HG03342 (cell line): ENCODE results near the gene WFS1.

ENCODE experiments used
- ATAC-seq: cut with Tn5 transposase; IDR thresholded peaks from one replicate; pipeline ENCODE4 v1.9.1; 2021; ENCODE audit warnings: mild to moderate bottlenecking, moderate library complexity; ENCODE audit not compliant: unreplicated experiment

The WFS1 gene

DNA sequence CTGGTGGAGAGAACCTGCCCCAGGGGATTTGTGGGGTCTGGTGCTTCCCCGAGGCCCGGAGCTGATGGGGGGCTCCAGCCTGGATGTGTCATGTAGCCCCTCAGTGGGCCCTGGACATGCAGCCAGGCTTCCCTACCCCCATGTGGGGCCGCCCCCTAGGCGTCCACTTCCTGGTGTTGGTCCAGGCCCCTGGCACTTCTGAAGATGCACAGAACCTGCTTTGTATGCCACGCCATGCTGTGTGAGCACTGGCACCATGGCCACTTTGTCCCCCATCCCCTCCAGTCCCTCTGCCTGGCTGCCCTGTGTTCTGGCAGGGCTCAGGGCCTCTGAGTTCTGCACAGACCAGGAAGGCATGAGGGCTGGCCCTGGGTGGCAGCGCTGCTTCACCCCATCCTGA, 29.2 kb downstream of the WFS1 start:
- ATAC-seq: no peak

DNA sequence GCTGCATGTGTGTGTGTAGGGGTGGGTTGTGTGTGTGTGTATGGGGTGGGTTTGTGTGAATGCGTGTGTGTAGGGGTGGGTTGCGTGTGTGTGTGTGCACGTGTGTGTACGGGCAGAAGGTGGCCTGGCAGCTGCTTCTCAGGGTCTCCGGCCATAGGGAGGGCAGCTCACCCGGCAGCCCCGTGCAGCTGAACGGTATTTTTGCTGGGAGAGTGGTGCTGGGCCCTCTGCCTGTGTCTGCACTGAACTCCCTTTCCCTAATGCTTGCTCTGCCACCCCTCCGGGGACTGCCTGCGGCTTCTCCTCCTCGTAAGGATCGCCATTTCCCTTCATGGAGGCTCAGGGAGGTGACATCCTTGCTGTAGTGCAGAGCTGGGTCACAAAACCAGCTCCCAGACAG, 30.2 kb downstream of the WFS1 start:
- ATAC-seq: no peak

DNA sequence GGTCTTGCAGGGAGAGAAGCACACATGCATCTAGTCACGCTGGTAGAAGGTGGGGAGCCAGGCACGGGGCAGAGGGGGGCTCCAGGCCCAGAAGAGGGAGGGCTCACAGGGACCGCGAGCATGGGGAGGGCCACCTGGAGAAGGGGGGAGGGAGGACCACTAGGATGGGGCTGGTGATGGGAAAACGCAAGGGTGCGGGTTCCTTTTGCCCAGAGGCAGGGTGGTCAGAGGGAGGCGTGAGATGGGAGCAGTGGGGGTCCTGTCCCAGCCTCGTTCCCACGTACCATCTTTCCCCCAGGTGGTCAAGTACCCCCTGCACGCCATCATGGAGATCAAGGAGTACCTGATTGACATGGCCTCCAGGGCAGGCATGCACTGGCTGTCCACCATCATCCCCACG, 30.7 kb downstream of the WFS1 start:
- ATAC-seq: no peak

DNA sequence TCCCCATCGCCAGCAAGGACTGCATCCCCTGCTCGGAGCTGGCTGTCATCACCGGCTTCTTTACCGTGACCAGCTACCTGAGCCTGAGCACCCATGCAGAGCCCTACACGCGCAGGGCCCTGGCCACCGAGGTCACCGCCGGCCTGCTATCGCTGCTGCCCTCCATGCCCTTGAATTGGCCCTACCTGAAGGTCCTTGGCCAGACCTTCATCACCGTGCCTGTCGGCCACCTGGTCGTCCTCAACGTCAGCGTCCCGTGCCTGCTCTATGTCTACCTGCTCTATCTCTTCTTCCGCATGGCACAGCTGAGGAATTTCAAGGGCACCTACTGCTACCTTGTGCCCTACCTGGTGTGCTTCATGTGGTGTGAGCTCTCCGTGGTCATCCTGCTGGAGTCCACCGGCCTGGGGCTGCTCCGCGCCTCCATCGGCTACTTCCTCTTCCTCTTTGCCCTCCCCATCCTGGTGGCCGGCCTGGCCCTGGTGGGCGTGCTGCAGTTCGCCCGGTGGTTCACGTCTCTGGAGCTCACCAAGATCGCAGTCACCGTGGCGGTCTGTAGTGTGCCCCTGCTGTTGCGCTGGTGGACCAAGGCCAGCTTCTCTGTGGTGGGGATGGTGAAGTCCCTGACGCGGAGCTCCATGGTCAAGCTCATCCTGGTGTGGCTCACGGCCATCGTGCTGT, 31.5 kb downstream of the WFS1 start:
- no peak for ATAC-seq

DNA sequence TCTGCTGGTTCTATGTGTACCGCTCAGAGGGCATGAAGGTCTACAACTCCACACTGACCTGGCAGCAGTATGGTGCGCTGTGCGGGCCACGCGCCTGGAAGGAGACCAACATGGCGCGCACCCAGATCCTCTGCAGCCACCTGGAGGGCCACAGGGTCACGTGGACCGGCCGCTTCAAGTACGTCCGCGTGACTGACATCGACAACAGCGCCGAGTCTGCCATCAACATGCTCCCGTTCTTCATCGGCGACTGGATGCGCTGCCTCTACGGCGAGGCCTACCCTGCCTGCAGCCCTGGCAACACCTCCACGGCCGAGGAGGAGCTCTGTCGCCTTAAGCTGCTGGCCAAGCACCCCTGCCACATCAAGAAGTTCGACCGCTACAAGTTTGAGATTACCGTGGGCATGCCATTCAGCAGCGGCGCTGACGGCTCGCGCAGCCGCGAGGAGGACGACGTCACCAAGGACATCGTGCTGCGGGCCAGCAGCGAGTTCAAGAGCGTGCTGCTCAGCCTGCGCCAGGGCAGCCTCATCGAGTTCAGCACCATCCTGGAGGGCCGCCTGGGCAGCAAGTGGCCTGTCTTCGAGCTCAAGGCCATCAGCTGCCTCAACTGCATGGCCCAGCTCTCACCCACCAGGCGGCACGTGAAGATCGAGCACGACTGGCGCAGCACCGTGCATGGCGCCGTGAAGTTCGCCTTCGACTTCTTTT, 32.2 kb downstream of the WFS1 start:
- ATAC-seq: no peak

DNA sequence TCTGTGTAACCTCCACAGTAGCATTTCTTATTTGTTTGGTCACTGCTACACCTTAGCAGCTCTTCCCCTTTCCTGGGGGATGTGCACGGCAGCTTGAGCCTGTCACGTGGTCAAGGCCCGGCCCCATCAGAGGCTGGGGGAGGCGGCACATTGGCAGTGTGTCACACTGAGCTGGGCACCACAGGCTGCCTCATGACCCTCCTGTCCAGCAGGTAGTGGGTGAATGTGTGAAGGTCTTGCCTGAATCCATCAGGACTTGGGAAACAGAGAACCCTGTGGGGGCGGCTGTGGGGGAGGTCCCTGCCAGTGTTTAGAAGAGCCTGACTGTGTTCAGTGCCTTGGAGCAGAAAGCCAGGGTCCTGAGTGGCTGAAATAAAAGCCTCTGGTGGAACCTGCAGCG, 33.2 kb downstream of the WFS1 start:
- no peak for ATAC-seq

DNA sequence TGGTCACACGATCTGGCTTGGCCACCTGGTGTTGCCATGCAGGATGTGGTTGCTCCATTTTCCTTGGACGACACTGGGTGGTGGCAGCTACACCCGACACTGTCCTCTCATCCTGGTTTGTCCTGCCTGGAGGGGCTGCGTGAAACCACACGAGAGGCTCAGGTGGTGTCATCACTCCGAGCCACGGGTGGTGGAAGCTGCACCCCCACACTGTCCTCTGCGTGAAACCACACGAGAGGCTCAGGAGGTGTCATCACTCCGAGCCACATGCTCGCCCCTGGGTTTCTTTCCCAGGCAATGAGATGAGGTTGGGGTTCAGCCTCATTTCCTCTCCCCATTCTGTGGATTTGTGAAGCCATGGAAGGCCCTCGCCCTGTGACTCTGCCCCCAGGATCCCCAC, 34.3 kb downstream of the WFS1 start:
- ATAC-seq: no peak

DNA sequence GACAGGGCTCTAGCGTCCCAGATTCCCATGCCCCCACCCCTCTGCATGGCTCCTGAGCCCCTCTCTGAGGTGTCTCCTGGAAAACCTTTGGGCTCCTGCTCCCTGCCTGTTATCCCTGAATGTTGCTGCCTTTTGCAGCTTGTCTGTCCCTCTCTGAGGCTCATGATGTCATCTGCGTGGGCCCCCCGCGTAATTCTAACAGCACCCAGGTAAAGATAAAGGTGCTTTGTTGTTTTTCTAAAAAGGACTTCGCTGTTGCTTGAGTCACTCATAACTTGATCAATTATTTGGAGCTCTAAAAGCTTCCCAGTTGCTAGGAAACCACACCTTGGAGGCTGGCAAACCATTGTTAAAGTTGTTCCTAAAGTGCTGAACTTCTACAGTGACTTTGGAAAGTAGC, 36.6 kb downstream of the WFS1 start:
- no peak for ATAC-seq

DNA sequence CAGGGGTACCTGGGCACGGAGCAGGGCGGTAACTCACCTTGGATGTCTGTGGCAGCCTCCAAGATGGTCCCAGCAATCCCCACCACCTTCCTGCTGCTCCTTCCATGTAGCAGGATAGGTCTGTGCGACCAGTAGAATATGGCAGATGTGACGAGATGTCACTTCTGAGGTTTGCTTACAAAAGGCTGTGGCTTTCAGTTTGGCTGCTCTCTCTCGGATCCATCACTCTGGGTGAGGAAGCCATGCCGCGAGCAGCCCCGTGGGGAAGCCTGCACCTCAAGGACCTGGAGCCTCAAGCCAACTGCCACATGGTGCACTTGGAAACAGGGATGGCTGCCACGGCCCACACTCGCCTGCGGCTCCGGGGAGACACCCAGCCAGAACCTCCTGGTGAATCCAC, 37.6 kb downstream of the WFS1 start:
- no peak for ATAC-seq

DNA sequence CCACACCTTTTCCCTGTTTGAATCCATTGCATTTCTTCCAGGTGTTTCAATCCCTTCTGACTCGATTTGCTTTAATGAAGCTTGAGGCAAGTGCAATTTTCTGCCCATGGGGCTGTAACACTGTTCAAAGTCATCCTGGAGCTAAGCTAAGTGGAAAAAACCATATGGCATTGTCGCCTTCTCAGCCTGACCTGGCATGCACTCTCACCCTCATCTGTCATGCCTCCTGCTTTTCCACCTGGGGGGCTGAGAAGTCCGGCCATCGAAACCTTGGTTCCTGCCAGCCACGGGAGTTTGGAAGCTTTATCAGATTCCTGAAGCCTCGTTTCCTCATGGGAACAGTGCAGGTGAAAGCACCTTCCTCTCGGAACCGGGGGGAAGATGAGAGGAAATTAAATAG, 38.2 kb downstream of the WFS1 start:
- ATAC-seq: no peak

DNA sequence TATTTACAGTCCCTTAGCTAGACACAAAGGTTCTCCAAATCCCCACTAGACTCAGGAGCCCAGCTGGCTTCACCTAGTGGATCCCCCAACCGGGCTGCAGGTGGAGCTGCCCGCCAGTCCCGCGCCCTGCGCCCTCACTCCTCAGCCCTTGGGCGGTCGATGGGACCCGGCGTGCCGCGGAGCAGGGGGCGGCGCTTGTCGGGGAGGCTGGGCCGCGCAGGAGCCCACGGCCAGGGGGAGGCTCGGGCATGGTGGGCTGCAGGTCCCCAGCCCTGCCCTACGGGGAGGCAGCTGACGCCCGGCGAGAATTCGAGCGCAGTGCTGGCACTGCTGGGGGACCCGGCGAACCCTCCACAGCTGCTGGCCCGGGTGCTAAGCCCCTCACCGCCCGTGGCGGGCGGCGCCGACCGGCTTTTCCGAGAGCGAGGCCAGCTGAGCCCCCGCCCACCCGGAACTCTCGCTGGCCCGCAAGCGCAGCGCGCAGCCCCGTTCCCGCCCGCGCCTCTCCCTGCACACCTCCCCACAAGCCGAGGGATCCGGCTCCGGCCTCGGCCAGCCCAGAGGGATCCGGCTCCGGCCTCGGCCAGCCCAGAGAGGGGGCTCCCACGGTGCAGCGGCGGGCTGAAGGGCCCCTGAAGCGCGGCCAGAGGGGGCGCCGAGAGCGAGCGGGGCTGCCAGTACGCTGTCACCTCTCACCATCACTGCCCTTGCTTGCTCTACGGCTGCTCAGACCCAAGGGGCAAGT, 39.4 kb downstream of the WFS1 start:
- no peak for ATAC-seq

DNA sequence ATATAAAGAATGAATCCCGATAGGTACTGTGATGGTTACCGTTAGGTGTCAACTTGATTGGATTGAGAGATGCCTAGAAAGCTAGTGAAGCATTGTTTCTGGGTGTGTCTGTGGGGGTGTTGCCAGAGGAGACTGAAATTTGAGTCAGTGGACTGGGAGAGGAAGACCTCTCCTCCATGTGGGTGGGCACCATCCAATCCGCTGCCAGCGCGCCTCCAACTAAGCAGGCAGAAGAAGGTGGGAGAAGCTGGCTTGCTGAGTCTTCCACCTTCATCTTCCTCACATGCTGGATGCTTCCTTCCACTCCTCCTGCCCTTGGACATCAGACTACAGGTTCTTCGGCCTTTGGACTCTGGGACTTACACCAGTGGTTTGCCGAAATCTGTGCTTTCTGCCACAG, 40.1 kb downstream of the WFS1 start:
- ATAC-seq: no peak

DNA sequence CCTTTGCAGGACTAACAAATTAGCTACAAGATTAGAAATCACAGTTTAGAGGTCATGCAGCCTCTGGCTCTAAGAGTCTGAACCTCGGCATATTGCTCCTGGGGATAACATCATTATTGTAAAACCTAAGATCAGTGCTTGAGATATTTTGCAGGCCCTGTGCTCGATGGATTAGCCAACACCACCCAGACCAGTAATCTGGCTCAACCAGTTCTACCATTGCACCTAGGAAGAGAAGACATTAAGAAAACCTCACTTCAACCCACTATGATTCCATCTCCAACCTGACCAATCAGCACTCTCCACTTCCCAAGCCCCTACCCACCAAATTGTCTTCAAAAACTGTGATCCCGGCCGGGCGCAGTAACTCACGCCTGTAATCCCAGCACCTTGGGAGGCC, 43.6 kb downstream of the WFS1 start:
- no peak for ATAC-seq

DNA sequence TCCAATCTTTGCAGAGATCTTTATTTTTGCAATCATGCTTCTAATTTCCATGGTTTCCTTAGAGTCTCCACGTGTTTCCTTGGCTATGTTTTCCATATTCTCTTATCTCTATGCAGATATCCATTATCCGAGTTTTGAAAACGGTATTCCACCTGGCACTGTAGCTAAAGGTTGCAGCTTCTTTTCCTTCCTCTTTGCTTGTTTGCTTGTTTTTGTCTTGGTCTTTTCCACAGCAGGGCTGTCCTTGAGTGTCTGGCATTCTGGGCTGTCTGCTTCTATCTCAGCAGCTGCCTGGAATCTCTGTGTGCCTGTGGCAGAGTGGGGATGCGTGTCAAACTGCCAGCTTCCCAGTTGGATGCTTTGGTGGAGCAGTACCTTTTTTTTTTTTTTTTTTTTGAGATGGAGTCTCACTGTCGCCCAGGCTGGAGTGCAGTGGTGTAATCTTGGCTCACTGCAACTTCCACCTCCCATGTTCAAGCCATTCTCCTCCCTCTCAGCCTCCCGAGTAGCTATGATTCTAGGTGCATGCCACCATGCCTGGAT, 46.9 kb downstream of the WFS1 start:
- no peak for ATAC-seq

DNA sequence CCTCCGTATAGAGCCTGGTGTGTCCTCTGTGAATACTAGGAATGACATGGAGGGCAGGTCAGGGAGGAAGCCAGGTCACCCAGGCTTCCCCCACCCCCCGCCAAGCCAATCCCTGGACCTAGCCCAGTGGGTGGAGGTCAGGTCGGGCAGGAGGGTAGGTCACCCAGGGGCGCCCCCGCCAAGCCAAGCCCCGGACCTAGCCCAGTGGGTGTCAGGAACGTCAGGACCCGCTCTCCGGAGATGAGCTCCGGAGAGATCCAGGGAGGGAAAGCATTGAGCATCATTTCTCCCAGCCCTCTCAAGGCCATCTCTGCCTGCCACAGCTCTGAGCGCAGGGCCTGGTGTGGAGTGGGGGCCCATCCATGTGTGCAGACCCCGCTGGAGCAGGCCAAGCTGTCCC, 48.6 kb downstream of the WFS1 start:
- ATAC-seq: no peak

DNA sequence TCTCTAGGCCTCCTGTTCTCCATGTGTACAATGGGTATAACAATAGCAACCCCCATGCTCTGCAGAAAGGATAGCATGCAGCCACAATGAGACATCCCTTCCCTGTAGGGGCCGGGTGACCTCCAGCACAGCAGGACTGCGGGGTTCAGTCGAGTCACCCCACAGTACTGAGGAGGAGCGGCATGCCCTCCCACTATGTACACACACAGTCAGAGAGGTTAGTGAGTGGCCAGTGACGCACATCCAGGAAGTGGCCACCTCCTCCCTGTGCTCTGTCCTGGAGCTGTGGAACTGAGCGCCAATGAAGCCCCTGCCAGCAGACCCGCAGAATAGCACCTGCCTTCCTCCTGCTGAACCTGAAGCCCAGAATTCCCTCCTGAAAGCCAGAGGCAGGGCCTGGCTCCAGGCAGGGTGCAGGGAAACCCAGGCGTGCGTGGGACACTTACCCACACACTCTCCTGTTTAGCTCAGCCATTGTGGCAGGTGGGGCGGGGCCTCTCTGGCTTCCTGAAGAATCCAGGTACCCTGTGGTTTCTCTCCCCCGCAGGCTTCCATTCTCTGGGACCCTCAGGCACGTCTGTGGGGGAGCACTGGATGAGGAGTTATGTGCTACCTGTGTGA, 50.0 kb downstream of the WFS1 start:
- no peak for ATAC-seq

DNA sequence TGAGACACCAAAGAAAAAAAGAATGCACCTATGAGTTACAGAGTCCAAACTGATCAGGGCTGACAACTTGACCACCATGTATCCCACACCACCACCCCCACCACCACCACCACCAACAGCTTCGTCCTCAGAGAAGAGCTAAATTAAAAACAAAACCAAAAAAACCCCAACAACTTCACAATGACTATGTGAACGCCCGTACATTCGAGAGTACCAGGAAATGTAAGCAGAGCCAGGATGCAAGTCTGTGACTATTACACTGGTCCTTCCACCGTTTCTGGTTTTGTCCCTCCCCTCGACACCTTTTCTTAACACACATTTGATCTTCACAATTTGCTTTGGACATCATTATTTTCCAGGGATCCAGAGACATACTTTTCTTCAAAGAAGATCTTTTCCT, 51.0 kb downstream of the WFS1 start:
- ATAC-seq: no peak

DNA sequence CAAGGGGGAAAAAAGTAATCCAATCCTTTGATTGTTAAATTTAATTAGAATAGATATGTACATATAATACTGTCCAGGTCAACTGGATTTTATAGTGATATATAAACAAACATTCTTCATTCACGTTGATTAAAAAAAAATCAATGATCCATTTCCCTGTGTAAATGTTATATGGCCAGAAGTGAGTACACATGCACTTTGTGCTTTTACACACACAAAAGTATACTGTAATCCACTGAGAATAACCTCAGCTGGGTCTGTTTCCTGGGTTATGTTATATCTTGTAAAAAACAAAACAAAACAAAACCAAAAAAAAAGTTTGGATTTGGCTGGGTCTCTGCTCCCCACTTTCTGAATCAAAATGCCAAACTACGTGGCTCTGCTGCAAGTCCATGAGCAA, 51.7 kb downstream of the WFS1 start:
- ATAC-seq: no peak

DNA sequence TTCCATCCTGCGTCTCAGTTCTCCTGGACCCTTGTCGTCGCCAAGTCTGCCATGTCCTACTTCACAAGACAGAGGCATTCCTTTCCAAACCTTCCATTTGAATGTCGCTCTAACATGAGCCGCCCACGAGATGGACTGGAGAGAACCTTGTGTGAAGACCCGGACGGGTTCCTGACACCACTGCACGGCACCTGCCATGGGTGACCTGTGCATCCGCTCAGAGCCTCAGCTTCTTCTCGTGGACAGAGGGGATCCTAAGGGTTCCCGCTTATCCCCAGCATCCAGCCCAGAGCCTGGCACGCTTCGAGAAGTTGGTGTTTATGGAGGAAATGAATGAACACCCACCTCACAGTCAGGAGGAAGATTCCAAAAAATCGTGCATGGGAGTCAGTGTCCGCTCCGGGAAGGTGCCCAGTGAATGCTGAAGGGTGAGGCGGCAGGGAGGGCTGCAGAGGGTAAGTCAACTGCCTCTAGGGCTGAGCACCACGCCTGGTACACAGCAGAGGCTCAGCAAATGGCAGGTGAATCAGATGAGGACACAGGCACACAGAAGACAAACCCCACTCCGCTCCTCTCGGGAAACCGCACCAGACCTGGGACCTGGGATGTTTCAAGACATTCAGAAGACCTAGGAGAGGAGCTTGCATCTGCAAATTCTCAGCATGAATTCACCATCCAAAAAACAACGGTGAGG, 52.6 kb downstream of the WFS1 start:
- no peak for ATAC-seq

DNA sequence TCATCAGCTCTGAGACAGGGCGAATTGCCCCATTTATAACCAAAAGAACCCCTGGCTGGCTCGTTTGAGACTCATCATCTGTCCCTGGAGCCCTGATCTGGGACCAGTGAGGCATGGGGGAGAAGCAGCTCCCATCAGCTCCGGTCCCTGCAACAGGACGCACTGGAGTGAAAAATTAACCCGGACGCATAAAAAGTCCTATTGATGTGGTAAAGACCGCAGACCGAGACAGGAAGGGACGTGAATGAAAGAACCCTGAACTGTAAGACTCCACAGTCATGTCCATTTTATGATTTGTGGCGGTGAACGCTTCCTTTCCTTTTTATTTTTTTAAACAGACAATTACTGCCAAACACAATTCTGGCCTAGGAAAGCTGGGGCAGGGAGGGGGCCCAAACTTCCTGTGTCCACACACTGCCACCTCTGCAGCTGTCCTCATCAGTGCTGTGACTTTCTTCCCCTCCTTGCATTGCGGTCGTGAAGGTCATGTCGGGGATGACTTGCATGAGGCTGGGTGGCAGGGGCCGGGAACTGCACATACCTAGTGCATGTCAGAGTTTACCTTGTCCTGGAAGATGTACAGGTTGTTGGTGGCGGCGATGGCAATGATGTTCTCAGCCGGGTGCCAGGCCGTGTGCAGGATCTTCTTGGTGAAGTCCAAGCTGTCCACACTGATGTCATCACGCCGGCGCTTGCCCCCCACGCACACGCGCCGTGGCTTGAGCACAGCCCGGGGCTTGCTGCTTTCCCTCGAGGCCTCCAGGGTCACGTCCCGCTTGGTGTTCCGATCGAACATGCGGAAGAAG, 53.3 kb downstream of the WFS1 start:
- ATAC-seq: no peak
